RWPE2 (cell line): Measurements from ENCODE around the gene NOC2L.
A peak's percentile ranks its signal among the peaks of the same experiment; 100 is the strongest.

ENCODE experiments used
- ATAC-seq: fragments of 200-7000 bp; cut with Tn5 transposase; 3 replicates; pipeline ENCODE4 v1.9.1; 2021; ENCODE audit warnings: low read depth
- DNase-seq: peaks from one replicate; pipeline ENCODE4 v3.0.0-alpha.2; 2020; ENCODE audit warnings: low spot score
- H3K27ac ChIP-seq: fragments of 450-650 bp; 2 replicates; pipeline ENCODE4 v1.5.1; 2017; ENCODE audit warnings: mild to moderate bottlenecking; ENCODE audit not compliant: poor library complexity, severe bottlenecking
- H3K27me3 ChIP-seq: fragments of 250-450 bp; sonication (Bioruptor Pico); 2 replicates; pipeline ENCODE4 v1.5.1; 2021; ENCODE audit warnings: mild to moderate bottlenecking, moderate library complexity; ENCODE audit not compliant: insufficient read depth, poor library complexity, severe bottlenecking
- H3K36me3 ChIP-seq: fragments of 250-450 bp; sonication (Bioruptor Pico); 2 replicates; pipeline ENCODE4 v1.5.1; 2020; ENCODE audit warnings: low read depth, mild to moderate bottlenecking, moderate library complexity
- H3K4me1 ChIP-seq: fragments of 250-450 bp; sonication (Bioruptor Pico); 2 replicates; pipeline ENCODE4 v1.5.1; 2021; ENCODE audit warnings: mild to moderate bottlenecking, moderate library complexity; ENCODE audit not compliant: insufficient read depth, poor library complexity, severe bottlenecking
- H3K4me3 ChIP-seq: fragments of 250-450 bp; sonication (Bioruptor Pico); 2 replicates; pipeline ENCODE4 v1.5.1; 2021; ENCODE audit warnings: mild to moderate bottlenecking, moderate library complexity; ENCODE audit not compliant: severe bottlenecking
- H3K9me3 ChIP-seq: fragments of 250-450 bp; sonication (Bioruptor Pico); 2 replicates; pipeline ENCODE4 v1.5.1; 2021; ENCODE audit warnings: mild to moderate bottlenecking, moderate library complexity; ENCODE audit not compliant: severe bottlenecking
- TF ChIP-seq, protein P1 (sequence below): fragments of 450-650 bp; IDR thresholded peaks from one replicate; pipeline ENCODE4 v1.5.1; 2017; ENCODE audit warnings: mild to moderate bottlenecking, moderate library complexity; ENCODE audit not compliant: poor library complexity, severe bottlenecking

NOC2L gene

DNA sequence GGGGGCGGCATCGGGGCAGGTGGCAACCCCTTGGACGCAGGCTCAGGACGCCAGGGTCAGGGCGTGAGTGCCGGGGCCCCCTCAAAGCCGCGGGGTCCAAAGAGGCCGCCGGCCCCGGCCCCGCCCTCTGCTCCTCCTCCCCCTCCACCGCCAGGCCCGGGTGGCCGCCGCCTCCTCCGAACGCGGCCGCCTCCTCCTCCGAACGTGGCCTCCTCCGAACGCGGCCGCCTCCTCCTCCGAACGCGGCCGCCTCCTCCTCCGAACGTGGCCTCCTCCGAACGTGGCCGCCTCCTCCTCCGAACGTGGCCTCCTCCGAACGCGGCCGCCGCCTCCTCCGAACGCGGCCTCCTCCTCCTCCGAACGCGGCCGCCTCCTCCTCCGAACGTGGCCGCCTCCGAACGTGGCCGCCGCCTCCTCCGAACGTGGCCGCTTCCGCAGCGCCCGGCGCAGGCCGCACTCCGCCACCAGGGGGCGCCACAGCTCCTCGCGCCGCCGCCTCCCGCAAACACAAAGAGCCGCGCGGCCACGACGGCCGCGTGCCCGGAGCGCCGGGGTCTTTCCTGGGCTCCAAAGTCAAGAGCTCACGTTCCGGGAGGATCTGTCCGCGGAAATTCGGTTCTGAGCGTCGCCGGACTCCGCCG is 54.6 kb downstream of the NOC2L start:
- peak; percentile 65 for DNase-seq
- Histone ChIP-seq H3K4me1 (peaks cover 4% of the 10 kb centered on the region), H3K36me3 (no peaks in the 10 kb centered on the region), H3K27me3 (no peaks in the 10 kb centered on the region), H3K27ac (no peak overlapping the region), H3K9me3 (no peaks in the 10 kb centered on the region), H3K4me3 (peak overlapping the region; percentile 27)
- TF ChIP-seq, protein P1, sequence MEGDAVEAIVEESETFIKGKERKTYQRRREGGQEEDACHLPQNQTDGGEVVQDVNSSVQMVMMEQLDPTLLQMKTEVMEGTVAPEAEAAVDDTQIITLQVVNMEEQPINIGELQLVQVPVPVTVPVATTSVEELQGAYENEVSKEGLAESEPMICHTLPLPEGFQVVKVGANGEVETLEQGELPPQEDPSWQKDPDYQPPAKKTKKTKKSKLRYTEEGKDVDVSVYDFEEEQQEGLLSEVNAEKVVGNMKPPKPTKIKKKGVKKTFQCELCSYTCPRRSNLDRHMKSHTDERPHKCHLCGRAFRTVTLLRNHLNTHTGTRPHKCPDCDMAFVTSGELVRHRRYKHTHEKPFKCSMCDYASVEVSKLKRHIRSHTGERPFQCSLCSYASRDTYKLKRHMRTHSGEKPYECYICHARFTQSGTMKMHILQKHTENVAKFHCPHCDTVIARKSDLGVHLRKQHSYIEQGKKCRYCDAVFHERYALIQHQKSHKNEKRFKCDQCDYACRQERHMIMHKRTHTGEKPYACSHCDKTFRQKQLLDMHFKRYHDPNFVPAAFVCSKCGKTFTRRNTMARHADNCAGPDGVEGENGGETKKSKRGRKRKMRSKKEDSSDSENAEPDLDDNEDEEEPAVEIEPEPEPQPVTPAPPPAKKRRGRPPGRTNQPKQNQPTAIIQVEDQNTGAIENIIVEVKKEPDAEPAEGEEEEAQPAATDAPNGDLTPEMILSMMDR: peak; percentile 89
- ATAC-seq: peak; percentile 70

DNA sequence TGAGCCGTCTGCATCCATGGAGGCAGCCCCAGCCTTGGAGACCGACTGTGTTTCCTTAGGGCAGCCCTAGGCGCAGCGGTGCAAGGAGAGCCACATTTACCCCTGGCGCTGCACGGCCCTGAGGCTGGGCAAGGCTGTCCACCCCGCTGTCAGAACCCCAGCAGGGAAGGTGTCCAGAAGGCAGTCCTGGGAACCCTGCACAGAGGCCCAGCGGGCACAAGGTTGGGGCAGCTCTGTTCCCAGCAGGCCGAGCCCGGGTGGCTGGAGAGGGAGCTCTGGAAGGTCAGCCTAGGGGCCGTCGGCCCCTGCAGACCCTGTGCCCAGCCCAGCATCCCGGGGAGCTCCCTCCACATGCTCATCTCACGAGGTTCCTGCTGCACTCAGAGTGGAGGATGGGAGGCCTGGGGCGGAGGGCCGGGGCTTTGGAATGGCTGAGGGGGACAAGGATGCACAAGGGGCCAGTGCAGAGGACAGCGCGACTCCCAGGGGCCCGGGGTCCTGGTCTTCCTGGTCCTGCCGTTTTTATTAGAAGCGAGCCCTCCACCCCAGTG is 55.3 kb downstream of the NOC2L start:
- H3K4me3 ChIP-seq: peak overlapping the region; percentile 27
- DNase-seq (peak; percentile 66), ATAC-seq (no peak)
- H3K27ac ChIP-seq: no peak overlapping the region
- TF ChIP-seq, protein P1: no peak
- H3K9me3 ChIP-seq: no peaks in the 10 kb centered on the region
- peaks cover 4% of the 10 kb centered on the region for H3K4me1 ChIP-seq
- no peaks in the 10 kb centered on the region for H3K36me3 ChIP-seq
- H3K27me3 ChIP-seq: no peaks in the 10 kb centered on the region

DNA sequence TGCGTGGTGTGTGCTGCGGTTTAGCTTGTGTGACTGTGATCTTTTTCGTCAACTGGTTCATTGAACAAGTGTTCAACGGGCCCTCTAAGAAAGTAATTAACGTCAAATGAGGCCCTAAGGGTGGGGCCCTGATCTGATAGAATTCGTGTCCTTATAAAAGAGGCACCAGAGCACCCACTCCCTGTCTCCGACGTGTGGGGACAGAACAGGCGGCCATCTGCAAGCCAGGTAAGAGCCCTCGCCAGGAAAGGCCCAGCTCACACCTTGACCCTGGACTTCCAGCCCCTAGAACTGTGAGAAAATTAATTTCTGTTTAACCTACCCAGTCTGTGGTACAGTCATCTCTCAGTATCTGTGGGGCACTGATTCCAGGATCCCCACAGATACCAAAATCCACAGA is 55.8 kb downstream of the NOC2L start:
- no peak overlapping the region for H3K4me3 ChIP-seq
- no peaks in the 10 kb centered on the region for H3K36me3 ChIP-seq
- ATAC-seq (no peak), DNase-seq (no peak)
- H3K4me1 ChIP-seq: peaks cover 4% of the 10 kb centered on the region
- TF ChIP-seq, protein P1: no peak
- H3K27me3 ChIP-seq: peaks cover 4% of the 10 kb centered on the region
- H3K9me3 ChIP-seq: no peaks in the 10 kb centered on the region
- no peak overlapping the region for H3K27ac ChIP-seq

DNA sequence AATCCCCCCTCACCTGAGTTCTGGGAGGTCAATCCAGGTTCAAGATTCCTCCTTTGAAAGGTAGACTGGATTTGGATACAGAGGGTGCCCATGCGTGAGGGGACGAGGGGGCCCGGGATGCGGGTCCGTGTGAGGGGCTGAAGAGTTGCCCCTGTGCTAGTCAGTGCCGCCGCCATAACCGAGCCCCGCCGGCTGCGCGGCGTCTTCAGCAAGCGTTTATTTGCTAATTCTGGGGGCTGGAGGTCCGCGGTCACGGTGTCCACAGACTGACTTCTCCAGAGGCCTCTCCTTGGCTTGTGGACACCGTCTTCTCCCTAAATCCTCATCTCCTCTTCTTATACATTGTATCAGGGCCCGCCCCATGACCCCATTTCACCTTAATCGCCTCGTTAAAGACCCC is 56.3 kb downstream of the NOC2L start:
- H3K4me3 ChIP-seq: no peak overlapping the region
- H3K36me3 ChIP-seq: no peaks in the 10 kb centered on the region
- peaks cover 9% of the 10 kb centered on the region for H3K27me3 ChIP-seq
- H3K27ac ChIP-seq: no peak overlapping the region
- ATAC-seq: no peak
- DNase-seq: no peak
- H3K4me1 ChIP-seq: peaks cover 4% of the 10 kb centered on the region
- H3K9me3 ChIP-seq: no peaks in the 10 kb centered on the region
- TF ChIP-seq, protein P1: no peak
